DOHH2 (cell line): Measurements from ENCODE around the gene LANCL3.
"Not testable (repeated sequence)": the region's sequence is repeated elsewhere in the genome, so short reads cannot be mapped to it uniquely, and the experiment has no call there.

Source experiments
- EZH2phosphoT487 ChIP-seq: fragments of 200-600 bp; sonication (generic); IDR thresholded peaks from 2 replicates; pipeline ENCODE4 v1.6.1; 2017; ENCODE audit warnings: borderline replicate concordance, mild to moderate bottlenecking, antibody characterized with exemption, low read length, moderate library complexity, mixed read lengths
- TF ChIP-seq, protein P1 (sequence below): fragments of 200-600 bp; sonication (generic); IDR thresholded peaks from one replicate; pipeline ENCODE4 v1.5.1; 2014; ENCODE audit warnings: antibody characterized with exemption, mild to moderate bottlenecking, low read depth, low read length; ENCODE audit not compliant: poor library complexity, severe bottlenecking

DNA sequence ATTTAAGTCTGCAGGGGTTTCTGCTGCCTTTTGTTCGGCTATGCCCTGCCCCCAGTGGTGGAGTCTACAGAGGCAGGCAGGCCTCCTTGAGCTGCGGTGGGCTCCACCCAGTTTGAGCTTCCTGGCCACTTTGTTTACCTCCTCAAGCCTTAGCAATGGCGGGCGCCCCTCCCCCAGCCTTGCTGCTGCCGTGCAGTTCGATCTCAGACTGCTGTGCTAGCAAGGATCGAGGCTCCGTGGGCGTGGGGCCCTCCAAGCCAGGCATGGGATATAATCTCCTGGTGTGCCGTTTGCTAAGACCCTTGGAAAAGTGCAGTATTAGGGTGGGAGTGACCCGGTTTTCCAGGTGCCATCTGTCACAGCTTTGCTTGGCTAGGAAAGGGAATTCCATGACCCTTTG, 15.9 kb downstream of the LANCL3 start:
- TF ChIP-seq, protein P1, sequence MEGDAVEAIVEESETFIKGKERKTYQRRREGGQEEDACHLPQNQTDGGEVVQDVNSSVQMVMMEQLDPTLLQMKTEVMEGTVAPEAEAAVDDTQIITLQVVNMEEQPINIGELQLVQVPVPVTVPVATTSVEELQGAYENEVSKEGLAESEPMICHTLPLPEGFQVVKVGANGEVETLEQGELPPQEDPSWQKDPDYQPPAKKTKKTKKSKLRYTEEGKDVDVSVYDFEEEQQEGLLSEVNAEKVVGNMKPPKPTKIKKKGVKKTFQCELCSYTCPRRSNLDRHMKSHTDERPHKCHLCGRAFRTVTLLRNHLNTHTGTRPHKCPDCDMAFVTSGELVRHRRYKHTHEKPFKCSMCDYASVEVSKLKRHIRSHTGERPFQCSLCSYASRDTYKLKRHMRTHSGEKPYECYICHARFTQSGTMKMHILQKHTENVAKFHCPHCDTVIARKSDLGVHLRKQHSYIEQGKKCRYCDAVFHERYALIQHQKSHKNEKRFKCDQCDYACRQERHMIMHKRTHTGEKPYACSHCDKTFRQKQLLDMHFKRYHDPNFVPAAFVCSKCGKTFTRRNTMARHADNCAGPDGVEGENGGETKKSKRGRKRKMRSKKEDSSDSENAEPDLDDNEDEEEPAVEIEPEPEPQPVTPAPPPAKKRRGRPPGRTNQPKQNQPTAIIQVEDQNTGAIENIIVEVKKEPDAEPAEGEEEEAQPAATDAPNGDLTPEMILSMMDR, result not testable (repeated sequence)
- not testable (repeated sequence) for TF ChIP-seq EZH2phosphoT487
